GM21390 (cell line): ENCODE results near the gene PDXDC1.
"Not testable (repeated sequence)": the region's sequence is repeated elsewhere in the genome, so short reads cannot be mapped to it uniquely, and the experiment has no call there.

ENCODE experiments used
- ATAC-seq: cut with Tn5 transposase; IDR thresholded peaks from one replicate; pipeline ENCODE4 v1.9.1; 2021; ENCODE audit not compliant: unreplicated experiment

The PDXDC1 gene

DNA sequence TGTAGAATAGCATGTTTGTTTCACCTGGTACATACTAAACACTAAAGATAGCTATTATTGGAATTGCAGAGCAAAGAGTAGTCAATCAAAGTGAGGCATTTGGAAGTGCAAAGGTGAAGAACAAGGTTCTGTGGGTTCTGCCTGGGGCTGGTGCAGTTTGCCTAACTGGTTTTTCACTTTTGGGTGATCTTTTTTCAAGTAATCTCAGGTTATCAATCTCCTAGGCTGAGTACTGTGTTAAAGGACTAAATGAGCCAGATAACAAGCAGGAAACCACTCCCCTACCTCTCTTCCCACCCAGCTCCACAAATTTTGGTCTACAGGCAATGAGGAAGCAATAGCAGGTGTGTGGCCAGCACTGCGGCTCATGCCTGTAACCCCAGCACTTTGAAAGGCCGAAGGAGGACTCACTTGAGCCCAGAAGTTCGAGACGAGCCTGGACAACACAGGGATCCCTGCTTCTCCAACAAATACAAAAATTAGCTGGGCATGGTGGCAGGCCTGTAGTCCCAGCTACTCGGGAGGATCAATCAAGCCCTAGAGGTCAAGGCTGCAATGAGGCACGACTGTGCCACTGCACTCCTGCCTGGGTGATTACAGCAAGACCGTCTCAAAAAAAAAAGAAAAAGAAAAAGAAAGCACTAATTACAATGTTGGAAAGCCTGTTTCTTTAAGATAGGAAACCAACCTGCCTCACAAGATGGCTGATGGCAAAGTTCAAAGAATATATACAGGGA lies 83.0 kb downstream of the PDXDC1 start:
- ATAC-seq = no peak

DNA sequence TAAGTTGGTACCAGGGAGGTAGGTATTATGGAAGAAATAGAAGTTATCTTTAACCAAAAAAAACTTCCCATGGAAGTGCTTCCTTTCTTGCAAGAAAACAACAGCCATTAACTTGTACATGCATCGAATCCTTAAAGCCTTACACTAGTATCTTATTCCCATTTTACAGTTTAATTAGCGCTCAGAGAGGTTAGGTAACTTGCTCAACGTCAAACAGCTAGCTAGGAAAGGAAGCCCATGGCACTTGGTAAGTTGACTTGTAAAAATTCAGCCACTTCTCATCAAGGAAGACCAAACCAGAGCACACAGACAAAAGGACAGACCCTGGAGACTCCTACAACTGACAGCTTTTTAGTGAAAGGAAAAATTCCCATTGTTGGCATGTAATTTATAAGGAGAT lies 84.5 kb downstream of the PDXDC1 start:
- no peak for ATAC-seq

DNA sequence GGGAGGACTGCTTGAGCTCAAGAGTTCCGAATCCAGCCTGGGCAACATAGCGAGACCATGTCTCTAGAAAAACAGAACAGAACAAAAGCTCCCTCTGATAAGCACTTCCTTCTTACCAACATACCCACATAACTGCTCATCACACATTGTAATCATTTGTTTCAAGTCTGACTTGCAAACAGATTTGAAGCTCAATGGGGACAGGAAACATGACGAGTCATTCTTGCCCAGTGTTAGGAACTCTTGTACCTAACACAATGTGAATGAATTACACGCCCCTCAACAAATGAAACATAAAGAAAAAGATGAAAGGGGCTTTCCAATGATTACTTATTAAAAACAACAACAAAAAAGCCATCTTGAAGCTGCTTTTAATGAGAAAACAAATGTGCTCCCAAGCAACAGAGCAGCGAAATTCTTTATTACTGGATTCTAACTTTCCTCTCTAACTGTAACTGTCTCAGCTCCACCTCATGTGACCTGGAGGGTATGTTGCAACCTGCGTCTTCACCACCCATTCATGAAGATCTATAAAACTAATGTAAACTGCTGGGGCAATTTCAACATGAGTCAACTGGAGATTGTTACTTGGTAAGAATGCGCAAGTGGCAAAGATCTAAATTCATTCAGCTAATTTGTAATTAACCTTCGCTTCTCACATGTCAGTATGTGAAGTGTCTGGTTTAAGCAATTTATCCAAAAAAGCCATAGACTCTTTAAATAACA lies 87.4 kb downstream of the PDXDC1 start:
- ATAC-seq = not testable (repeated sequence)

DNA sequence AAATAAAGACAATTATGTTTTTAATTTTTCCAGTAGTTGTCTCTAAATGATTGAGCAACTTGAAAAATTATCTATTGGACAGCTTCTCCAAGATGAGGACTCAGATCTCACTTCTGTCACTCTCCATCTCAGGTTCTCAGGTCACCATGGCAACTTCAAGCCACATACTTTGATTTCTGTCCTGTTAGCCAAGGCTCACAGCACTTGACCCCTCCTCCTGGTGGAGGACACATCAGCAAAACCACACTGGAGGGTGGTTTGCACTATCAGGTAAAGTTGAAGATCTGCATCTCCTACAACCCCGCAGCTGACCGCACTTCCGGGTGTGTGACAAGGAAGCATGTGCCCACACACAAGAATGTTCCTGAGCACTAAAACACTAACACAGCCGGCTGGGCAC lies 91.1 kb downstream of the PDXDC1 start:
- not testable (repeated sequence) for ATAC-seq

DNA sequence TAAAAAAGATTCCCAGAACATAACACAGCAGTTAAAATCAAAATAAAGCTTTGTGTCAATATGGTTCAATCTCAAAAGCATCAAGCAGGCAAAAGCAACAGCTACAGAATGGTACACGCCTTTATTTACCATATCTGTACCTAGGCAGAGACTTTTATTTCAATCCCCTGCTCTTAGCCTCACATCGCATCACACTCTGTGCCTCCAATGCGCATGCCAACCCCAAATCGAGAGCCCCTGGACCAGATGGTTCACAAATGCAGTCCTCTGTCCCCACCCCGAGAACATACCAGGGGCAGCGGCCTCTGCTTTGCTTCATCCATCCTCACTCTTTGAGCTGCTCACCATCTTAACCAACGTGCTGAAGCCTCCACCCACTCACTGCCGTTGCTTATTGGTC lies 91.9 kb downstream of the PDXDC1 start:
- ATAC-seq = not testable (repeated sequence)

DNA sequence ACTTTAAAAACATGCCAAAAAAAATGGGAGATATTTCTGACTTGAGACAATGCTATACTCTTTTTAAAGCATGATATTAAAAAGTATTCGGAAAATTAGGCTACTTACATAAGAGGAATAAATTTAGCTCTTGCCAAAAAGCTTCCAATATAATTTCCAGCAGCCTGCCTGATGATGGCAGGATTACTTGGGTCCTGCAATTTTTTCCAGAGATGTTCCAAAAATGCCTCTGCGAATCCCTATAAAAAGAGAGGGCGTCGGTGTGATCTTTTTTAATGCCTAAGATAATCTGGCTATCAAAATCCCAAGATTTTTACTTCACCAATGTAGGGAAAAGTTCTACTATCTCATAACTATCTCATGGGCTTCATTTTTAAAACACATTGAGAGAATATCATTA lies 96.2 kb downstream of the PDXDC1 start:
- ATAC-seq = not testable (repeated sequence)

DNA sequence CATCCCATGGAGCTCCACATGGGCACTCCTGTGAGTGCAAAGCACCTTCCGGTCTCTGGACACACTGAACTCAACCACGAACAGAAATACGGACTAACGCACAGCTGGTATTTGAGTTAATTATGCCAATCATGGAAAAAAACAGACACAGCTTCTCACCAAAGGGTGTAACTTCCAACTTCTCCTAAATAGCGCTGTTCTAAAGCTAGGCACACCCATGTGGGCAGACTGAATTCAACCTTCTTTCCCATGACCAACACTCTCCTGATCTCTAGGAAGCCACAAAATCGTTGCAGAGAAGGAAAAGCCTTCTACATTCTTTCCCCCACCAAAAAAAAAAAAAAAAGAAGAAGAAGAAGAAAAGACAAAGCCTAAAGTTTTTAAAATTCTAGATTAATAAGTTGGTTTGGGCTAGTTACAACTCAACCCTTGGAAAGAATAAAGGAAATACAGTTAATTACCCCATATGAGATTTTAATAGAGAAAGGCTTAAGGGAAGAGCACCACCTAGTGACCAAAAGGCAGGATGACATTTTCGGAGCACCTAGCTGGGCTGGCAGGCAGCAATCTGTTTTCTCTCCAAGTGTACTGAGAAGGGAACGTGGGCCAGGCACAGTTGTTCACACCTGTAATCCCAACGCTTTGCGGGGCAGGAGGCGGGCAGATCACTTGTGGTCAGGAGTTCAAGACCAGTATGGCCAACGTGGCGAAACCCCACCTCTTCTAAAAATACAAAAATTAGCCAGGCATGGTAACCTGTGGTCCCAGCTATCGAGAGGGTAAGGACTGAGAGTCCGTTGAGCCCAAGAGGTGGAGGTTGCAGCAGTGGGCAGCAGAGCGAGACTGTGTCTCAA lies 97.3 kb downstream of the PDXDC1 start:
- ATAC-seq = not testable (repeated sequence)

DNA sequence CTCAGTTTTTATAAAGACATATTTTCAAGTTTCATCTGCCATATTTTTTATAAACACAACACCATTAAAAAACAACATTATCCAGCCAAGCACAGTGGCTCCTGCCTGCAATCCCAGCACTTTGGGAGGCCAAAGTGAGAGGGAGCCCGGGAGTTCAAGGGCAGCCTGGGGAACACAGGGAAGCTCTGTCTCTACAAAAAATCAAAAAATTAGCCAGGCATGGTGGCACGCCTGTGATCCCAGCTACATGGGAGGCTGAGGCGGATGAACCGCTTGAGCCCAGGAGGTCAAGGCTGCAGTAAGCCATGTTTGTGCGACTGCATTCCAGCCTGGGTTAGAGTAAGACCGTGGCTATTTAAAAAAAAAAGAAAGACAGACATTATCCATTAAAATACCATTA lies 98.3 kb downstream of the PDXDC1 start:
- ATAC-seq = no peak

DNA sequence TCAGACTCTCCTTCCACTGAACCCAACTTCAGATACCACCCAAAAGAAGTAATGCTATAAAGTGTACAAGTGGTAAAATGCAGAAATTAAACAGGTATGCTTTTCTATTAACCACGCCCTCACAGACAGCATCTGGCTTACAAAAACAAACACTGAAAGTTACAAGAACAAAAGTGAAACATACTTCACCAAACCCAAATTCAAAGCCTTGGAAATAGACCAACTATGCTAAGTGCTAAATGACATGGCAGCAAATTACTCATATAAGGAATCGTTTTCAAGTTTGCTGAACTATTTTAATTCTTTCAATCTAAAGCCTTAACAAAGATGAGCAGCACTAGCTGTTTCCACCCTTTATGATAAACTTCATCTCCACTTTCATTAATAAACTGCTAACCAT lies 101.3 kb downstream of the PDXDC1 start:
- ATAC-seq = not testable (repeated sequence)

DNA sequence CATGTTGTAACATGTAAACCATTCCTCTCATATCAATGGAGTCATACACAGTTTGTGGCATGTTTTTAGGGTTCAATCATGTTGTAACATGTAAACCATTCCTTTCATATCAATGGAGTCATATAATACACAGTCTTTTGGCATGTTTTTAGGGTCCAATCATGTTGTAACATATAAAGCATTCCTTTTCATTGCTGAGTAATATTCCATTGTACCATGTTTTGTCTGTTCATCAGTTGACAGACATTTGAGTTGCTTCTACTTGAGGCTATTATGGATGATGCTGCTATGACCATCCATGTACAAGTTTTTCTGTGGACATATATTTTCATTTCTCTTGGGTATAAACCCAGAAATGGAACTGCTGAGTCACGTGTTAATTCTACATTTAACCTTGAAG lies 106.1 kb downstream of the PDXDC1 start:
- not testable (repeated sequence) for ATAC-seq

DNA sequence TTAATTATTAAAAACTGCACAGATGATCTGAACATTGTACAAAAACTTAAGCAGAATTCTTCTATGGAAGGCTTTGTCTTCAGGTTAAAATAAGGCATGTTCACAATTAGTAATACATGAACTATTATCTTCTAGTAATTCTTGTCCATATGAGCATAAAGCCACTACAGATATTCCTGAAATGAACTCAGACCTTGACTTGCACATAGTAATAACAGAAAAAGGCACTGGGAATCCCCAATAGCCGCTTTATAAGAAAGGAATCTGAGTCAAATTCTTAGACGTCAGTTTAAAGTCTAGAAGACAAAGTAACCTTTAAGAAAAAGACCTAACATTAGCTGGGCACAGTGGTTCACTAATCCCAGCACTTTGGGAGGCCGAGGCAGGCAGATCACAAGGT lies 108.0 kb downstream of the PDXDC1 start:
- ATAC-seq = not testable (repeated sequence)

DNA sequence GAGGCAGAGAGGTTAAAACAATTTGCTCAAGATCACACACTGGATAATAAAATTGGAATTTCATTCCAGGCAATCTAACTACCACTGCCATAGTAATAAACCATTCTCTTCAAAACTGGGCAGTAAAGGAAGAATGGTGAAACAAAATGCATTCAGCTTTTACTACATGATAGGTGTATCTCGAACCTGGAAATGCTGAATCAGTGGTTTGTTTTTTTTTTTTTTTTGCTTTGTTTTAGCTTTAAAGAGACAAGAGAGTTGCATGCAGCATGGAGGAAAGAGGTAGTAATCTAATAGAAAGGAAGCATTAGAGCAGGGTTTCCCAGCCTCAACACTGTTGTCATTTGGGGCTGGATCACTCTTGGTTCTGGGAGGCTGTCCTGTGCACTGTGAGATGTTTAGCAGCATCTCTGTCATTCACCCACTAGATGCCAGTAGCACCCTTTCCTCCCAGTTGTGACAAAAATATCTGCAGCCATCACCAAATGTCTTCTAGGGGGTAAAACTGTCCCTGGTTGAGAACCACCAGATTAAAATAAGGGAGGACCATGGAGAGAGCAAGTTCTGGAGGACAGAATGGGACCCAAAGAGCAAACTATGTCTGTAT lies 115.9 kb downstream of the PDXDC1 start:
- not testable (repeated sequence) for ATAC-seq

DNA sequence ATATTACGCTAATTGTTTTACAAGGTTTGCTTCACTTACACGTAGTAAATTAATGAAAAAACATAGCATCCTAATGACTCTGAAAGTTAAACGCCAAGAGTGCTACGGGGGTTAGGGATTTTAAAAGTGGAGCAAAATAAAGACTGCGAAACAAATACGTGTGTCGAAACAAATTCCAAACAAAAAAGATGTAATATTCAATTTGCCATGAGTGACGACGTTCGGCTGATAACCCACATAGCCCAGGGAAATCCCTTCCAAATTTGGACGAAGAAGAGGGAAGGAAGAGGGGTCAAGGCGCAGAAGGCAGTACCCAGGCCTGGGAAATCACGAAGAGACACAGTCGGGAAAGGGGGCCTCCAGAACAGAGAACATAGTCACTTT lies 118.7 kb downstream of the PDXDC1 start:
- not testable (repeated sequence) for ATAC-seq

DNA sequence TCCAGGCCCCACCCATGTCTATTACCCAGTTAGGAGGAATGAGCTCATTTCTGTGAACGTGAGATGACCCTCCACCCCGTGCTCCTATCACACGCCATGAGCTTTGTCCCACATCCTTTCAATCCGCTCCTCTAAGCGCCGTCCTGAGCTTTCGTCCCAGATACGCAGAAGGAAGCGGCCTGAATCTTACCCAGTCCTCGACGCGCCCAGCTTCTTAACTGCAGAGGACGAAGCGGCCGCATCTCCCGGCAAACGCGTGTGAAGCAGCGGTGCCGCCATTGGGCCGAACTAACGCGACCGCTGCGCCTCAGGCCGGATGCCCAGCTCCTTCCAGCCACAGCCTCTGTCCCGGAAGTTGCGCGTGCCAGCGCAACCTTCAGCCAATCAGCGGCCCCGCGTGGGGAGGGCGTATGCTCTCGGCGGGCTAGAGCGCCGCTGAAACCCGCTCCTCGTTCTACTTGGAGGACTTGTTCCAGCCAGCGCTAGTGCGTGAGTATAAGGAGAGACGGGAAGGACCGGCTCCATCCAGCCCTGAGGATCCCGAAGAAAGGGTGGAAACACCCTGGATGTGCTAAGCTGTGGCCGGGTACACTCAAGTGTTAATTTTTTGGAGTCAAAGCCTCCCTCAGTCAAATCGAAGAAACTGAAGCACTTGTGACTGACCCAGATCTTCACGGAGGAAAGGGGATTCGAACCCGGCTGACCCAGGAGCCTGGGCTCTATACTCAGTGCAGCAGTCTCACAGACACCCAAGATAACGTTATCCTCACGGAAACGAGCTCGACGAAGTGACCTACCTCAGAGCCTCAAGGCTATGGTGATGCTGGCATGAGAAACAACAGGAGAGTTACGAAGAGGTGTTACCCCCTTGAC lies 119.4 kb downstream of the PDXDC1 start, which contains the start of gene RRN3:
Gene RRN3, minus strand, starts transcription at position 318 of the 873 bp plus-strand sequence. Its CDS starts 39 bp downstream, at position 279.
- ATAC-seq = peak; percentile 99

DNA sequence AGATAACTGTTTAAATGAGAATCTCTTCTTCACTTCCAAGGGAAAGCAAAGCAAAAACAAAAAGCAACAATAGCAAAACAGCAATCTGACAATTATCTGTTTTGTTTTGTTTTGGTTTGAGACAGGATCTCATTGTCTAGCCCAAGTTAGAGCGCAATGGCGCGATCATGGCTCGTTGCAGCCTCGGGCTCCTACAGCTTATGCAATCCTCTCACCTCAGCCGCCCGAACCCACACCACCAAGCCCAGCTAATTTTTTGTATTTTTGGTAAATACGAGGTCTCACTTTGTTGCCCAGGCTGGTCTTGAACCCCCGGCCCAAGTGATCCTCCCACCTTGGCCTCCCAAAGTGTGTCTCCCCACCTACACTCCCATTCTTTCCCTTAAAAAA lies 121.8 kb downstream of the PDXDC1 start:
- ATAC-seq = not testable (repeated sequence)

DNA sequence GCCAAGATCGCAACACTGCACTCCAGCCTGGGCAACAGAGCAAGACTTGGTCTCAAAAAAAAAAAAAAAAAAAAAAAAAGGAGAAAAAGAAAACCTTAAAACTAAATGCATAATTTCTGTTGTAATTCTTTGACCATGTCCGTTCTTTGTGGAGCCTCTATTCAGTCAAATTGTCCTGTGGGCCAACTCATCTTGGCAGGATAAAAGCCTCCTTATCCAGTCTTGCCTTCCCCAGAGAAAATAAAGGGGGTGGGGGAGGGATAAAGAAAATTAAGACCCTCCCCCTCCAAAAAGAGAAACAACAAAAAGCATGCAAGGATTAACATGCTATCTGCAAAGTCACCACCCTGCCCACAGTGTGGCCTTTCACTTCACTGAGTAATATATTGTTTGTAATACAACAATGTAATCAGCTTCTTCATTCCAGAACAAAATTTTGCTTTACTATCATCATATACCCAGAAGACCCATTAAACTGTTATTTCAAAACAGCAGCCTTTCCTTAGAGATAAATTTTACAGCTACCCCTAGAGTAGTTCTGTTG lies 124.6 kb downstream of the PDXDC1 start:
- ATAC-seq = not testable (repeated sequence)

DNA sequence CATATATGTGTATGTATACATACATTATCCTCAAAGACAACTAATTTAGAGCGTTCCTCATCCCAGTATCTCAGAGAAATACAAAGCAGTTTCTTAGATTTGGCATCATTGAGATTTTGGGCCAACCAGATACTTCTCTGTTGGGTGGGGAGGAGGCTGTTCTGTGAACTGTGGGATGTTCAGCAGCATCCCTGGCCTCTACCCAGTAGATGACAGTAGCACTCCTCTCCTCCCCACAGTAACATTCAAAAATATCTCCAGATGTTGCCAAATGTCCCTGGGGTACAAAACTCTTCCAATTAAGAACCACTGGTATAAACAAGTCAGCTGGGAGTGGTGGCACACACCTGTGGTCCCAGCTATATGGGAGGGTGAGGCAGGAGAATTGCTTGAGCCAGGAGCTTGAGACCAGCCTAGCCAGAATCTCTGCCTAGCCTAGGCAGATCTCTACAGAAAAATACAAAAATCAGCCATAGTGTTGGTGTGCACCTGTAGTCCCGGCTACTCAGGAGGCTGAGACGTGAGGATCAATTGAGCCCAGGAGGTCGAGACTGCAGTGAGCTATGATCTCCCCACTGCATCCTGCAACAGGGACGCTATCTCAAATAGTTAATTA lies 125.7 kb downstream of the PDXDC1 start:
- ATAC-seq = not testable (repeated sequence)

DNA sequence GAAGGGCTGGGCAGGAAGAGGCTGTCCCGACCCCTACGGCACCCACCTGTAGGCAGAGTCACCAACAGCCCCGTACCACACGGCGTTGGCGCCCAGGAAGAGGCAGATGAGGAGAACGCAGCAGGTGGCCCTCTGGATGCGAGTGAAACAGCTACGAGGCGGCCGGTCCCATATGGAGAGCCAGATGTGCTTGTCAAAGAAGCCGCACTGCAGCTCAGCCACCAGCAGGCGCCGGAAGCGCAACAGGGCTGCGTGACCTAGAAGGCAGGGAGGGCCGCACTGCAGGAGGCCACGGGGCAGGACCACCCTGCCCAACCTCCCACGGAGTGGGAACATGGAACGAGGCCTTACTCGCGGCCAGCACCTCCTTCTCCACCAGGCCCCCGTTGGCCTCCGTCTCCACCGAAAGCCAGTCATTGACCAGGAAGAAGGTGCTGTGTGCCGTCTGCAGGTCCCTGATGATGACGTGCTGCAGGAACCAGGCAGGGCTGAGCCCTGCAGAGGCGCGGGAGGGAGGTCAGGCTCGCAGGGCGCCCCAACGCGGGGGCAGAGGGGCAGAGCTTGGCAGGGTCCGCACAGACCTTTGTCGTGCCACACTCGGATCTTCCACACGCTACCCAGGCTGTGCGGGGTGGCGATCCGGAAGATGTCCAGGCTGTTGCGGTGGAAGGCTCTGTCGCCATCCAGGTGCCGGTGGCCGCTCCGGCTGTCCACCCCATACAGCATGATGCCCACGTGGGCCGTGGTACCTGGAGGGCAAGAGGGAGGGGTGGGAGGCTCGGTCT lies 153.0 kb downstream of the PDXDC1 start:
- not testable (repeated sequence) for ATAC-seq
